H1 (cell line): ENCODE data around the gene GLCE. TPM values are rescaled to one million over a fixed set of nuclear protein-coding genes. Genes with fewer than 3 reads are reported as not detected.

Experiments used
- CTCF ChIA-PET: fragments of 300-600 bp; sonication (Branson Sonifier 250); formaldehyde crosslinking; loops from one replicate; lab custom pipeline; 2021; ENCODE audit not compliant: partially characterized antibody; lab: Charles Lee
- POLR2A ChIA-PET: fragments of 300-600 bp; sonication (Branson Sonifier 250); formaldehyde crosslinking; loops from one replicate; lab custom pipeline; 2021; ENCODE audit warnings: inconsistent platforms; ENCODE audit not compliant: partially characterized antibody; lab: Charles Lee
- DNase-seq, 2 experiments: peaks; one replicate each; pipeline versions ENCODE4 v3.0.0 to v3.0.0-alpha.2; 2010 to 2022; ENCODE audit warnings: low spot score in 2 of 2, low read depth in 1 of 2, mixed read lengths in 1 of 2
- FAIRE-seq: peaks from 2 replicates; lab custom pipeline; 2011; peaks lifted over from hg19 to GRCh38; lab: Jason Lieb, UNC
- H2AFZ ChIP-seq: 2 replicates; pipeline ENCODE4 v1.8.1; 2012; ENCODE audit warnings: low read length, inconsistent platforms
- H2AK5ac ChIP-seq: 2 replicates; pipeline ENCODE4 v1.6.1; 2013; ENCODE audit warnings: low read depth, low read length
- H2BK120ac ChIP-seq: replicated peaks from 2 replicates; pipeline ENCODE3; 2013; ENCODE audit warnings: low read depth, low read length, inconsistent platforms
- H2BK12ac ChIP-seq: 2 replicates; pipeline ENCODE4 v1.6.1; 2013; ENCODE audit warnings: low read depth, low read length
- H2BK15ac ChIP-seq: 2 replicates; pipeline ENCODE4 v1.6.1; 2013; ENCODE audit warnings: low read length
- H2BK20ac ChIP-seq: 2 replicates; pipeline ENCODE4 v1.6.1; 2013; ENCODE audit warnings: low read length
- H2BK5ac ChIP-seq: 2 replicates; pipeline ENCODE4 v1.6.1; 2013; ENCODE audit warnings: low read depth, low read length
- H3K14ac ChIP-seq: 2 replicates; pipeline ENCODE4 v1.6.1; 2013; ENCODE audit warnings: inconsistent platforms; ENCODE audit not compliant: insufficient read length
- H3K18ac ChIP-seq: 2 replicates; pipeline ENCODE4 v1.6.1; 2013; ENCODE audit warnings: low read length; ENCODE audit errors: extremely low read depth
- H3K23ac ChIP-seq: 2 replicates; pipeline ENCODE4 v1.6.1; 2013; ENCODE audit warnings: inconsistent platforms; ENCODE audit not compliant: insufficient read length
- H3K23me2 ChIP-seq: 2 replicates; pipeline ENCODE4 v1.6.1; 2013; ENCODE audit warnings: low read depth, low read length
- H3K27ac ChIP-seq: 2 replicates; pipeline ENCODE4 v1.6.1; 2011; ENCODE audit warnings: low read depth, low read length, inconsistent platforms
- H3K27me3 ChIP-seq, 4 experiments: replicated peaks in 1 of 4; 1 replicate in 1 of 4; 2 replicates in 3 of 4; pipeline versions ENCODE4 v1.6.1 to v1.8.1; 2011 to 2013; ENCODE audit warnings: low read length in 3 of 4, mild to moderate bottlenecking in 3 of 4, inconsistent platforms in 2 of 4, mixed read lengths in 2 of 4, moderate library complexity in 1 of 4; ENCODE audit not compliant: control insufficient read depth in 3 of 4, insufficient read depth in 3 of 4; ENCODE audit errors: extremely low read depth in 1 of 4
- H3K36me3 ChIP-seq, 4 experiments: 2 replicates each; pipeline versions ENCODE4 v1.6.1 to v1.8.1; 2011 to 2013; ENCODE audit warnings: mild to moderate bottlenecking in 4 of 4, low read length in 3 of 4, moderate library complexity in 2 of 4, control low read depth in 1 of 4, inconsistent platforms in 1 of 4; ENCODE audit not compliant: insufficient read depth in 4 of 4, control insufficient read depth in 2 of 4
- H3K4ac ChIP-seq: replicated peaks from 2 replicates; pipeline ENCODE3; 2013; ENCODE audit warnings: low read length, low read depth, mixed read lengths, inconsistent platforms; ENCODE audit not compliant: insufficient read length
- H3K4me1 ChIP-seq, 4 experiments: replicated peaks in 1 of 4; 1 replicate in 1 of 4; 2 replicates in 3 of 4; pipeline versions ENCODE4 v1.6.1 to v1.8.1; 2011 to 2013; ENCODE audit warnings: low read length in 3 of 4, inconsistent platforms in 2 of 4, mixed read lengths in 1 of 4; ENCODE audit not compliant: insufficient read depth in 4 of 4, control insufficient read depth in 3 of 4
- H3K4me2 ChIP-seq, 2 experiments: 2 replicates each; pipeline versions ENCODE4 v1.6.1 to v1.8.1; 2011 to 2013; ENCODE audit warnings: low read depth in 2 of 2, low read length in 2 of 2, control low read depth in 1 of 2, inconsistent platforms in 1 of 2, mild to moderate bottlenecking in 1 of 2; ENCODE audit not compliant: insufficient read depth in 1 of 2
- H3K4me3 ChIP-seq, 4 experiments: fragments of 200-600, 300-600 bp in 1 of 4; sonication (generic), shearing (Covaris generic), sonication (Bioruptor Twin) in 1 of 4; 2 replicates each; pipeline versions ENCODE4 v1.5.1 to v1.8.1; 2011 to 2016; ENCODE audit warnings: low read length in 4 of 4, low read depth in 3 of 4, control low read depth in 2 of 4, inconsistent platforms in 2 of 4, mild to moderate bottlenecking in 2 of 4, mixed read lengths in 1 of 4, moderate library complexity in 1 of 4; ENCODE audit not compliant: insufficient read depth in 2 of 4; ENCODE audit errors: extremely low read depth in 1 of 4
- H3K56ac ChIP-seq: replicated peaks from 2 replicates; pipeline ENCODE3; 2013; ENCODE audit warnings: low read depth, mild to moderate bottlenecking, mixed read lengths, low read length, inconsistent platforms; ENCODE audit not compliant: insufficient read length
- H3K79me1 ChIP-seq: 2 replicates; pipeline ENCODE4 v1.6.1; 2013; ENCODE audit warnings: low read depth, low read length, control low read depth
- H3K79me2 ChIP-seq, 2 experiments: 2 replicates each; pipeline versions ENCODE4 v1.6.1 to v1.8.1; 2012 to 2013; ENCODE audit warnings: low read length in 2 of 2, mild to moderate bottlenecking in 2 of 2, inconsistent platforms in 1 of 2; ENCODE audit not compliant: insufficient read depth in 2 of 2, control insufficient read depth in 1 of 2
- H3K9ac ChIP-seq, 4 experiments: replicated peaks in 1 of 4; 1 replicate in 1 of 4; 2 replicates in 3 of 4; pipeline versions ENCODE4 v1.6.1 to v1.8.1; 2011 to 2013; ENCODE audit warnings: low read depth in 3 of 4, low read length in 3 of 4, control low read depth in 2 of 4, mild to moderate bottlenecking in 2 of 4, moderate library complexity in 2 of 4, inconsistent platforms in 1 of 4; ENCODE audit errors: extremely low read depth in 1 of 4
- H3K9me3 ChIP-seq, 2 experiments: 2 replicates each; pipeline versions ENCODE4 v1.6.1 to v1.8.1; 2012 to 2013; ENCODE audit warnings: mild to moderate bottlenecking in 2 of 2, moderate library complexity in 2 of 2, control low read depth in 1 of 2, inconsistent platforms in 1 of 2, low read depth in 1 of 2, low read length in 1 of 2, mixed read lengths in 1 of 2; ENCODE audit not compliant: insufficient read depth in 2 of 2
- H4K20me1 ChIP-seq, 2 experiments: replicated peaks in 1 of 2; 2 replicates each; pipeline versions ENCODE3 to v1.8.1; 2011 to 2013; ENCODE audit warnings: inconsistent platforms in 2 of 2, low read length in 2 of 2, mild to moderate bottlenecking in 1 of 2; ENCODE audit not compliant: insufficient read depth in 2 of 2, control insufficient read depth in 1 of 2
- H4K5ac ChIP-seq: 2 replicates; pipeline ENCODE4 v1.6.1; 2013; ENCODE audit warnings: low read length, low read depth, mixed read lengths, inconsistent platforms; ENCODE audit not compliant: insufficient read length
- H4K8ac ChIP-seq: 2 replicates; pipeline ENCODE4 v1.8.0; 2013; ENCODE audit warnings: mild to moderate bottlenecking, moderate library complexity, low read length, inconsistent platforms; ENCODE audit not compliant: insufficient read depth; ENCODE audit errors: extremely low read depth
- H4K91ac ChIP-seq: replicated peaks from 2 replicates; pipeline ENCODE3; 2013; ENCODE audit warnings: low read length, mixed read lengths, inconsistent platforms; ENCODE audit not compliant: insufficient read length
- FOSL1 ChIP-seq: IDR thresholded peaks from 2 replicates; pipeline ENCODE4 v1.6.1; 2011; ENCODE audit warnings: mild to moderate bottlenecking, low read depth, low read length, moderate library complexity; ENCODE audit not compliant: insufficient read depth
- KDM5A ChIP-seq: fragments of 200-600 bp; IDR thresholded peaks from 2 replicates; pipeline ENCODE4 v1.7.1; 2012; ENCODE audit warnings: mild to moderate bottlenecking, low read length, inconsistent platforms, mixed read lengths
- PHF8 ChIP-seq: fragments of 200-600 bp; sonication (generic); conservative IDR thresholded peaks from 2 replicates; pipeline ENCODE4 v1.7.1; 2012; ENCODE audit warnings: low read depth, mild to moderate bottlenecking, inconsistent platforms, low read length, moderate library complexity
- ZNF274 ChIP-seq: IDR thresholded peaks from 2 replicates; pipeline ENCODE4 v1.7.0; 2012; ENCODE audit warnings: low read length, borderline replicate concordance; ENCODE audit errors: extremely low read depth
- WGBS, 2 experiments: shearing (Covaris generic) in 1 of 2; methylation state at CpG; one replicate each; pipeline versions ENCODE4 v1.1.6 to v1.1.7; 2013 to 2015; ENCODE audit warnings: low lambda C conversion rate in 2 of 2, mixed read lengths in 2 of 2, inconsistent platforms in 1 of 2, low coverage in 1 of 2, missing lambda C conversion rate in 1 of 2; ENCODE audit not compliant: insufficient replicate concordance in 2 of 2, insufficient coverage in 1 of 2, insufficient read length in 1 of 2; ENCODE audit errors: extremely low coverage in 1 of 2, missing lambda C conversion rate in 1 of 2; 5-methylcytosine and 5-hydroxymethylcytosine counted together
- polyA plus RNA-seq, 7 experiments: library from polyadenylated mRNA; depleted of rRNA in 3 of 7; stranded (reverse) in 5 of 7; unstranded in 2 of 7; fragments of >200 nt in 5 of 7; fragments of 200-250 nt in 2 of 7; gene quantifications; 1 replicate in 5 of 7; 2 replicates in 1 of 7; 4 replicates in 1 of 7; pipeline versions ENCODE4 v1.2.1 to v1.2.3, GENCODE V29; 2011 to 2013; ENCODE audit warnings: missing spikeins in 2 of 7, mixed read lengths in 2 of 7
- total RNA-seq: library from RNA; stranded (reverse); fragmentation: NEBNext Ultra II Directional; extraction: Animal tissue kit (Norgen Biotek cat#: 25700); gene quantifications from 2 replicates; pipeline ENCODE4 v1.2.1, GENCODE V29; 2021

Gene GLCE
- total and polyA plus RNA-seq, 2 of the 8 experiments (the other 6 are each of a cell fraction or from before 2014, with no cell fraction given), result 17.1 to 22.7 TPM

- Histone ChIP-seq H3K4me2 (peak overlapping the region; percentile 1 to 80; a peak in 2 of 4 replicates), H3K79me1 (no peaks in the 10 kb centered on the region; the same call in 1 of the 2 replicates), H3K18ac (no peak overlapping the region; the same call in 1 of the 2 replicates), H3K79me2 (no peaks in the 10 kb centered on the region), H3K36me3 (no peaks in the 10 kb centered on the region), H3K27me3 (peaks cover 0 to 33% (median 19%) of the 10 kb centered on the region in 4 experiments; a peak in 6 of 7 replicates), H3K27ac (no peak overlapping the region), H3K4me1 (peaks cover 28 to 44% (median 35%) of the 10 kb centered on the region in 4 experiments), H3K56ac (no peak overlapping the region), H3K4me3 (0 out of 8 replicates have a peak overlapping the region, but pooled peaks of 1 of the 4 experiments have one; percentile 38), H2AK5ac (no peak overlapping the region), H2BK12ac (no peak overlapping the region), H3K9ac (no peak overlapping the region), H4K5ac (no peak overlapping the region), H2BK5ac (no peak overlapping the region), H3K4ac (no peak overlapping the region), H2BK20ac (peak overlapping the region; percentile 93; the same call in 1 of the 2 replicates), H4K91ac (no peak overlapping the region), H4K20me1 (no peaks in the 10 kb centered on the region), H2BK120ac (no peak overlapping the region), H3K9me3 (no peaks in the 10 kb centered on the region), H4K8ac (no peak overlapping the region), H3K23ac (no peak overlapping the region), H3K14ac (no peak overlapping the region), H3K23me2 (peaks cover 3% of the 10 kb centered on the region)
- CTCF ChIA-PET, result interaction anchor here (1.1 to 2.0 kb wide), 6 partner anchors 8 to 83 kb away, joined by 3 to 5 read pairs (median 4); no protein-coding TSS in a partner anchor
- DNase-seq (no peak), FAIRE-seq (no peak)
- WGBS, 2 experiments, result 62% methylated on average over 2 of the region's 2 CpGs; no CpG with 5 or more reads in 1 of the 2 experiments
- TF ChIP-seq FOSL1 (no peak), ZNF274 (no peak), PHF8 (no peak), KDM5A (no peak)
- TF ChIP-seq, all 59 proteins: peak for 0
- POLR2A ChIA-PET, result interaction anchor here (1.0 to 2.5 kb wide), 7 partner anchors 11 to 45 kb away, joined by 3 to 9 read pairs (median 5); partner anchors contain the start of gene GLCE
- Histone ChIP-seq H2BK15ac (0 out of 2 replicates have a peak overlapping the region, but pooled peaks have one; percentile 3), H2AFZ (no peak overlapping the region)
Observed at GRCh38 chr15:69119001-69119400, 41.4 kb upstream of the GLCE start.
